ENCODE measurements around the gene CHCHD3.

DNA sequence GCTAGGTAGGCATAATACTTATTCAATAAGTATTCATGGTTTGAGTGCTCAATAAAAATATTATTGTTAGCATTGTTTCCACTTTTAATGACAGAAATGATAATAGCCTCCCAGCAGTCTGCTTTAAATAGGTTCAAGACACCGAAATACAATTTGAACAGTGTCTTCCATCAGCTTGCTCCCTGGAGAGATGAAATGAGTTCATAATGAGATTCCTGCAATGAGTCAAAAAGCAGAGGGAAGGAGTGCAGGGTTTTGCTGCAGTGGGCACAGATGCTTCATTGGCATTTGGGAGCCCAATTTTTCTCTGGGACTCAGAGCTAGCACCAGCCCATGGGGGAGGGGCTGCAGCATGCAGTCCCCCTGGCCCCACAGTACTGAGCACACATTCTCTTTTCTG lies 32.6 kb upstream of the CHCHD3 start:
- TF ChIP-seq ARNTL (CRISPR knock-in tag; IDR thresholded peaks at IDR 0.05; ENCODE audit: borderline replicate concordance, low read depth) (no peak), ESRRG (CRISPR knock-in tag; IDR thresholded peaks at IDR 0.05) (no peak), RARB (CRISPR knock-in tag; IDR thresholded peaks at IDR 0.05) (no peak), ZNF70 (CRISPR knock-in tag; IDR thresholded peaks at IDR 0.05) (no peak), GLIS3 (CRISPR knock-in tag; IDR thresholded peaks at IDR 0.05) (no peak), ZC3H10 (CRISPR knock-in tag; IDR thresholded peaks at IDR 0.05) (no peak), ZFP30 (CRISPR knock-in tag; IDR thresholded peaks at IDR 0.05) (no peak), OSR1 (CRISPR knock-in tag; IDR thresholded peaks at IDR 0.05) (no peak), ZNF8 (CRISPR knock-in tag; IDR thresholded peaks at IDR 0.05) (no peak)
- TF ChIP-seq, protein P1, sequence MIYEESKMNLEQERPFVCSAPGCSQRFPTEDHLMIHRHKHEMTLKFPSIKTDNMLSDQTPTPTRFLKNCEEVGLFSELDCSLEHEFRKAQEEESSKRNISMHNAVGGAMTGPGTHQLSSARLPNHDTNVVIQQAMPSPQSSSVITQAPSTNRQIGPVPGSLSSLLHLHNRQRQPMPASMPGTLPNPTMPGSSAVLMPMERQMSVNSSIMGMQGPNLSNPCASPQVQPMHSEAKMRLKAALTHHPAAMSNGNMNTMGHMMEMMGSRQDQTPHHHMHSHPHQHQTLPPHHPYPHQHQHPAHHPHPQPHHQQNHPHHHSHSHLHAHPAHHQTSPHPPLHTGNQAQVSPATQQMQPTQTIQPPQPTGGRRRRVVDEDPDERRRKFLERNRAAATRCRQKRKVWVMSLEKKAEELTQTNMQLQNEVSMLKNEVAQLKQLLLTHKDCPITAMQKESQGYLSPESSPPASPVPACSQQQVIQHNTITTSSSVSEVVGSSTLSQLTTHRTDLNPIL (CRISPR knock-in tag; IDR thresholded peaks at IDR 0.05; ENCODE audit: low read depth) = no peak
- TF ChIP-seq, protein P2, sequence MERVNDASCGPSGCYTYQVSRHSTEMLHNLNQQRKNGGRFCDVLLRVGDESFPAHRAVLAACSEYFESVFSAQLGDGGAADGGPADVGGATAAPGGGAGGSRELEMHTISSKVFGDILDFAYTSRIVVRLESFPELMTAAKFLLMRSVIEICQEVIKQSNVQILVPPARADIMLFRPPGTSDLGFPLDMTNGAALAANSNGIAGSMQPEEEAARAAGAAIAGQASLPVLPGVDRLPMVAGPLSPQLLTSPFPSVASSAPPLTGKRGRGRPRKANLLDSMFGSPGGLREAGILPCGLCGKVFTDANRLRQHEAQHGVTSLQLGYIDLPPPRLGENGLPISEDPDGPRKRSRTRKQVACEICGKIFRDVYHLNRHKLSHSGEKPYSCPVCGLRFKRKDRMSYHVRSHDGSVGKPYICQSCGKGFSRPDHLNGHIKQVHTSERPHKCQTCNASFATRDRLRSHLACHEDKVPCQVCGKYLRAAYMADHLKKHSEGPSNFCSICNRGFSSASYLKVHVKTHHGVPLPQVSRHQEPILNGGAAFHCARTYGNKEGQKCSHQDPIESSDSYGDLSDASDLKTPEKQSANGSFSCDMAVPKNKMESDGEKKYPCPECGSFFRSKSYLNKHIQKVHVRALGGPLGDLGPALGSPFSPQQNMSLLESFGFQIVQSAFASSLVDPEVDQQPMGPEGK (CRISPR knock-in tag; IDR thresholded peaks at IDR 0.05; ENCODE audit: borderline replicate concordance) = no peak
- TF ChIP-seq, protein P3, sequence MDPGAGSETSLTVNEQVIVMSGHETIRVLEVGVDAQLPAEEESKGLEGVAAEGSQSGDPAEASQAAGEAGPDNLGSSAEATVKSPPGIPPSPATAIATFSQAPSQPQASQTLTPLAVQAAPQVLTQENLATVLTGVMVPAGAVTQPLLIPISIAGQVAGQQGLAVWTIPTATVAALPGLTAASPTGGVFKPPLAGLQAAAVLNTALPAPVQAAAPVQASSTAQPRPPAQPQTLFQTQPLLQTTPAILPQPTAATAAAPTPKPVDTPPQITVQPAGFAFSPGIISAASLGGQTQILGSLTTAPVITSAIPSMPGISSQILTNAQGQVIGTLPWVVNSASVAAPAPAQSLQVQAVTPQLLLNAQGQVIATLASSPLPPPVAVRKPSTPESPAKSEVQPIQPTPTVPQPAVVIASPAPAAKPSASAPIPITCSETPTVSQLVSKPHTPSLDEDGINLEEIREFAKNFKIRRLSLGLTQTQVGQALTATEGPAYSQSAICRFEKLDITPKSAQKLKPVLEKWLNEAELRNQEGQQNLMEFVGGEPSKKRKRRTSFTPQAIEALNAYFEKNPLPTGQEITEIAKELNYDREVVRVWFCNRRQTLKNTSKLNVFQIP (CRISPR knock-in tag; IDR thresholded peaks at IDR 0.05; ENCODE audit: borderline replicate concordance, low read depth) = no peak

Data from SK-N-SH treated with all-trans-retinoic acid at 6 μM for 48 hours (cell line).